K562 (cell line): ENCODE data around the gene CALM1. TPM values are rescaled to one million over a fixed set of nuclear protein-coding genes. Genes with fewer than 3 reads are reported as not detected.
A peak's percentile ranks its signal among the peaks of the same experiment; 100 is the strongest.

ENCODE experiments used
- BRCA1 ChIP-seq, 2 experiments: fragments of 450-650 bp in 1 of 2; sonication (generic) in 1 of 2; formaldehyde crosslinking in 1 of 2; IDR thresholded peaks; 2 replicates each; pipeline versions ENCODE4 v1.5.0 to v1.6.1; 2017 to 2020; ENCODE audit warnings: mild to moderate bottlenecking in 1 of 2, missing genetic modification reagents in 1 of 2
- HNRNPK ChIP-seq: fragments of 200-400 bp; formaldehyde crosslinking; IDR thresholded peaks from one replicate; pipeline ENCODE4 v1.6.1; 2018; ENCODE audit warnings: mild to moderate bottlenecking, low read depth, low read length; ENCODE audit not compliant: poor library complexity, severe bottlenecking
- KLF10 ChIP-seq: fragments of 250-450 bp; sonication (Bioruptor Pico); IDR thresholded peaks from 2 replicates; pipeline ENCODE4 v1.6.1; 2021; ENCODE audit warnings: matching md5 sums
- MAX ChIP-seq: sonication (generic); formaldehyde crosslinking; IDR thresholded peaks from 2 replicates; pipeline ENCODE4 v1.9.0; 2022; ENCODE audit warnings: mild to moderate bottlenecking, missing genetic modification reagents
- NR2F6 ChIP-seq: fragments of 450-650 bp; formaldehyde crosslinking; IDR thresholded peaks from 2 replicates; pipeline ENCODE4 v1.4.0; 2020; ENCODE audit warnings: mild to moderate bottlenecking
- PML ChIP-seq: IDR thresholded peaks from 2 replicates; pipeline ENCODE4 v1.6.1; 2012; ENCODE audit warnings: low read length, inconsistent platforms
- PPARD ChIP-seq: fragments of 250-450 bp; sonication (Bioruptor Pico); IDR thresholded peaks from 2 replicates; pipeline ENCODE4 v1.8.0; 2022; ENCODE audit warnings: inconsistent platforms, mild to moderate bottlenecking, moderate library complexity
- PTTG1 ChIP-seq: fragments of 450-650 bp; IDR thresholded peaks from 2 replicates; pipeline ENCODE4 v1.6.1; 2016; ENCODE audit warnings: low read depth, mild to moderate bottlenecking, missing genetic modification characterization, missing compliant biosample characterization
- RBM25 ChIP-seq: fragments of 200-400 bp; formaldehyde crosslinking; IDR thresholded peaks from 2 replicates; pipeline ENCODE4 v1.6.1; 2018; ENCODE audit warnings: low read length, low read depth, moderate library complexity; ENCODE audit not compliant: severe bottlenecking
- RUNX1 ChIP-seq: sonication (generic); IDR thresholded peaks from 2 replicates; pipeline ENCODE4 v1.6.1; 2016; ENCODE audit warnings: antibody characterized with exemption, low read depth
- SMC3 ChIP-seq: conservative IDR thresholded peaks from 2 replicates; pipeline ENCODE4 v1.6.1; 2011; ENCODE audit warnings: low read depth, low read length, improper control_type of control experiment; ENCODE audit not compliant: insufficient read depth
- U2AF2 ChIP-seq: fragments of 200-400 bp; formaldehyde crosslinking; optimal IDR thresholded peaks from 2 replicates; pipeline ENCODE3; 2017; ENCODE audit warnings: low read depth, mild to moderate bottlenecking, low read length
- ZBTB33 ChIP-seq: sonication (generic); formaldehyde crosslinking; IDR thresholded peaks from 2 replicates; pipeline ENCODE4 v1.8.1; 2023; ENCODE audit warnings: mild to moderate bottlenecking, missing genetic modification reagents
- ZNF133 ChIP-seq: fragments of 250-450 bp; sonication (Bioruptor Pico); IDR thresholded peaks from 2 replicates; pipeline ENCODE4 v1.4.0; 2020; ENCODE audit warnings: mild to moderate bottlenecking
- ZNF274 ChIP-seq: IDR thresholded peaks from 2 replicates; pipeline ENCODE4 v1.6.1; 2011; ENCODE audit warnings: low read depth, mild to moderate bottlenecking, low read length, moderate library complexity, borderline replicate concordance
- ZNF586 ChIP-seq: fragments of 450-650 bp; formaldehyde crosslinking; conservative IDR thresholded peaks from 2 replicates; pipeline ENCODE4 v1.4.0; 2020; ENCODE audit warnings: mild to moderate bottlenecking, moderate library complexity
- ZNF655 ChIP-seq: fragments of 250-450 bp; sonication (Bioruptor Pico); IDR thresholded peaks from 2 replicates; pipeline ENCODE4 v1.5.0; 2021
- ZNF707 ChIP-seq: fragments of 250-450 bp; sonication (Bioruptor Pico); conservative IDR thresholded peaks from 2 replicates; pipeline ENCODE4 v1.8.0; 2022; ENCODE audit warnings: inconsistent platforms, mild to moderate bottlenecking, moderate library complexity
- ZNF766 ChIP-seq: fragments of 200-800 bp; sonication (Bioruptor generic); conservative IDR thresholded peaks from 2 replicates; pipeline ENCODE4 v1.6.1; 2016; ENCODE audit warnings: missing genetic modification characterization, missing compliant biosample characterization
- polyA plus RNA-seq, 8 experiments: library from polyadenylated mRNA; depleted of rRNA in 4 of 8; stranded (reverse) in 5 of 8; unstranded in 3 of 8; fragments of >200 nt; fragmentation: Nextera tagmentation in 2 of 8; fragmentation: Illumina TruSeq in 1 of 8; extraction: Ambion mirVana in 2 of 8; extraction: Trizol in 1 of 8; gene quantifications; 2 replicates each; pipeline versions ENCODE4 v1.2.1 to v1.2.3, GENCODE V29; 2011 to 2014; ENCODE audit warnings: inconsistent platforms in 1 of 8, missing spikeins in 1 of 8
- total RNA-seq, 7 experiments: library from RNA; depleted of rRNA in 6 of 7; stranded (reverse); fragments of >200 nt in 6 of 7; fragmentation: Illumina TruSeq in 2 of 7; extraction: Trizol in 2 of 7; gene quantifications; 2 replicates each; pipeline versions ENCODE4 v1.2.1 to v1.2.3, GENCODE V29; 2011 to 2021; ENCODE audit warnings: low replicate concordance in 1 of 7
- TF ChIP-seq, protein P1 (sequence below): fragments of 250-450 bp; sonication (Bioruptor Pico); IDR thresholded peaks from 2 replicates; pipeline ENCODE4 v1.4.0; 2020; ENCODE audit warnings: mild to moderate bottlenecking, moderate library complexity
- TF ChIP-seq, protein P2 (sequence below): fragments of 250-450 bp; sonication (Bioruptor Pico); IDR thresholded peaks from 2 replicates; pipeline ENCODE4 v1.4.0; 2020; ENCODE audit warnings: mild to moderate bottlenecking, moderate library complexity, borderline replicate concordance

Gene CALM1
- total and polyA plus RNA-seq, 9 of the 15 experiments (the other 6 are each of a cell fraction or from before 2014, with no cell fraction given), result 48.0 to 269 (median 158) TPM

DNA sequence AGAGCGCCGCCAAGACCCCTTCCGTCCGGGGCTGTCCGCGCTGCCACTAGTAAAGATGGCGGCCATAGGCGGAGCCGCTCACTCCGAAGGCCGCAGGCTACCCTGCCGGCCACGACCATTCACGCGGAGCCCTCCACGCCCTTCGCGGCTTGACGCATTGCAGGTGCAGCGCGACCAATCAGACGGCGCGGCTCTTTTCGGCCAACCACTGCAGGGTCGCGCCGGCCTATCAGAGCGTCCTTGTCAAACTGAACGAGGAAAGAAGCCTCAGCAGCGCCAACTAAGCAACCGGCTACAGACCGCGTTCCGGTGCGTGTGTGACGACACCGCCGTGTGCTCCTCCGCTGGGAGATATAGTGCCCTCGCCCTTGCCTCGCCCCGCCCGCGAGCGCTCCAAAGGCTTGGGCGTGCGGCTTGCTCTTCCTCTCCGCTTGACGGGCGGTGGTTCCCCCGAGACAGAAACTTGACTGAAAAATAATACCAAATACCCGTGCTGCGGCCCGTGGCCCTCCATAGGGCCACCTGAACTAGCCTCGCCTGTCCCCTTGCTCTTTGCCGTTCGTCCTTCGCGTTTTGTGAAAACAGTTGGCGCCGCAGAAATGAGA is 13.6 kb upstream of the CALM1 start (continued):
- TF ChIP-seq ZBTB33, result peak; percentile 57
- no peak for TF ChIP-seq ZNF133 (CRISPR knock-in tag)
- no peak for TF ChIP-seq U2AF2
- TF ChIP-seq ZNF766 (CRISPR knock-in tag), result 0 out of 2 replicates have a peak, but pooled peaks have one; percentile 50
- no peak for TF ChIP-seq PTTG1 (tag)
- TF ChIP-seq ZNF655 (CRISPR knock-in tag), result no peak
- no peak for TF ChIP-seq ZNF586 (CRISPR knock-in tag)
- TF ChIP-seq, protein P1, sequence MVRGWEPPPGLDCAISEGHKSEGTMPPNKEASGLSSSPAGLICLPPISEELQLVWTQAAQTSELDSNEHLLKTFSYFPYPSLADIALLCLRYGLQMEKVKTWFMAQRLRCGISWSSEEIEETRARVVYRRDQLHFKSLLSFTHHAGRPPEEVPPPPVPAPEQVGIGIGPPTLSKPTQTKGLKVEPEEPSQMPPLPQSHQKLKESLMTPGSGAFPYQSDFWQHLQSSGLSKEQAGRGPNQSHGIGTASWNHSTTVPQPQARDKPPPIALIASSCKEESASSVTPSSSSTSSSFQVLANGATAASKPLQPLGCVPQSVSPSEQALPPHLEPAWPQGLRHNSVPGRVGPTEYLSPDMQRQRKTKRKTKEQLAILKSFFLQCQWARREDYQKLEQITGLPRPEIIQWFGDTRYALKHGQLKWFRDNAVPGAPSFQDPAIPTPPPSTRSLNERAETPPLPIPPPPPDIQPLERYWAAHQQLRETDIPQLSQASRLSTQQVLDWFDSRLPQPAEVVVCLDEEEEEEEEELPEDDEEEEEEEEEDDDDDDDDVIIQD (CRISPR knock-in tag), result no peak
- no peak for TF ChIP-seq PPARD
- no peak for TF ChIP-seq HNRNPK
- no peak for TF ChIP-seq ZNF274
- no peak for TF ChIP-seq ZNF707 (CRISPR knock-in tag)
- peak; percentile 88 for TF ChIP-seq RBM25
- no peak for TF ChIP-seq SMC3
- TF ChIP-seq, protein P2, sequence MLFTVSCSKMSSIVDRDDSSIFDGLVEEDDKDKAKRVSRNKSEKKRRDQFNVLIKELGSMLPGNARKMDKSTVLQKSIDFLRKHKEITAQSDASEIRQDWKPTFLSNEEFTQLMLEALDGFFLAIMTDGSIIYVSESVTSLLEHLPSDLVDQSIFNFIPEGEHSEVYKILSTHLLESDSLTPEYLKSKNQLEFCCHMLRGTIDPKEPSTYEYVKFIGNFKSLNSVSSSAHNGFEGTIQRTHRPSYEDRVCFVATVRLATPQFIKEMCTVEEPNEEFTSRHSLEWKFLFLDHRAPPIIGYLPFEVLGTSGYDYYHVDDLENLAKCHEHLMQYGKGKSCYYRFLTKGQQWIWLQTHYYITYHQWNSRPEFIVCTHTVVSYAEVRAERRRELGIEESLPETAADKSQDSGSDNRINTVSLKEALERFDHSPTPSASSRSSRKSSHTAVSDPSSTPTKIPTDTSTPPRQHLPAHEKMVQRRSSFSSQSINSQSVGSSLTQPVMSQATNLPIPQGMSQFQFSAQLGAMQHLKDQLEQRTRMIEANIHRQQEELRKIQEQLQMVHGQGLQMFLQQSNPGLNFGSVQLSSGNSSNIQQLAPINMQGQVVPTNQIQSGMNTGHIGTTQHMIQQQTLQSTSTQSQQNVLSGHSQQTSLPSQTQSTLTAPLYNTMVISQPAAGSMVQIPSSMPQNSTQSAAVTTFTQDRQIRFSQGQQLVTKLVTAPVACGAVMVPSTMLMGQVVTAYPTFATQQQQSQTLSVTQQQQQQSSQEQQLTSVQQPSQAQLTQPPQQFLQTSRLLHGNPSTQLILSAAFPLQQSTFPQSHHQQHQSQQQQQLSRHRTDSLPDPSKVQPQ (CRISPR knock-in tag), result no peak
- peak; percentile 55 for TF ChIP-seq PML
- TF ChIP-seq RUNX1, result no peak; the same call in 1 of the 2 replicates
- TF ChIP-seq KLF10 (CRISPR knock-in tag), result no peak
- TF ChIP-seq NR2F6, result no peak
- TF ChIP-seq MAX, result peak; percentile 93
- TF ChIP-seq BRCA1 (IDR thresholded peaks at IDR 0.05), result no peak
- TF ChIP-seq BRCA1 (CRISPR knock-in tag; IDR thresholded peaks at IDR 0.05), result no peak
